ENCODE measurements around the gene KRT14. TPM values are rescaled to one million over a fixed set of nuclear protein-coding genes. Genes with fewer than 3 reads are reported as not detected.

Gene KRT14
- total and polyA plus RNA-seq, 2 donors (not counting 3 experiments of a cell fraction or from before 2014, with no cell fraction given), result 0.12 to 0.66 TPM

DNA sequence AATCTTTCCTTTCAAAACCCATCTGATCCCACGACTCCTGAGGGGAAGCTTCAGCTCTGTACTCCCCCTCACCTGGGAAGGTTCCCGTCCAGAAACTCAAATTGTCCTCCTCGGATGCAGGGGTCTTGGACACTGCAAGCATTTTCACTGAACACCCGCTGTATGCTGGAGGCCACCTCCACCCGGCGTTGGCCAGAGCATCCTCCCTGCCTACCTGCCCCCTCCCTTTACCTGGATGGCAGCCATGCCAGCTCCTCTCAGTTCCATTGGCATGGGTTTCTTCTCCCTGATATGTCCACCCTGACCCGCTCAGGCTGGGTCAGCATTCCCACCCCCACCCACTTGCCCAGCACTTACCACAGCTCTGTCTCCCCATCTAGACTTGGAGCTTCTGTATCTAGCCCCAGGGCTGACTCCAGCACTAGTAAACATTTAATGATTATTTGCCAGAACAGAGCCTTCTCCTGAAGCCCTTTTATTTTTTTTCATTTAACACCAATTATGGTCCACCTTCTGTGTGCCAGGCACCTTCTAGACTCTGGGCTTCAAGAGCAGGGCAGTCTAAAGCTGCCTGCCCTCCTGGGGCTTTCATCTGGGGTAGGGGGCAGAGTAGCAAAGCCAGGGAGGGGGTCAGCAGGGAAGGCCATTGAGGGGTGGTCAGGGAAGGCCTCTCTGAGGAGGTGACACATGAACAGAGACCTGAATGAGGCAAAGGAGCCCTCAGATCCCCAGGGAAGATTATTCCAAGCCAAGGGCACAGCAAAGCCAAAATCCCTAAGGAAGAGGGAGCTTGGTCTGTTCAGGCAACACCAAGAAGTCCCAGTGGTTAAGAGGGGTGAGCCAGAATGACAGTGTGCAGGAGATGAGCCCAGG lies 49.7 kb downstream of the KRT14 start:
- Histone ChIP-seq H3K27me3 (ENCODE audit: control insufficient read depth in 2 of 2, insufficient read depth in 2 of 2, low read length in 2 of 2) (no peaks in the 10 kb centered on the region), H2AFZ (ENCODE audit: low read depth, low read length) (no peak overlapping the region), H3K4me2 (ENCODE audit: insufficient read depth, low read length) (no peak overlapping the region), H3K36me3 (ENCODE audit: control insufficient read depth in 2 of 2, extremely low read depth in 1 of 2, insufficient read depth in 2 of 2, low read length in 2 of 2) (no peaks in the 10 kb centered on the region), H3K4me3 (replicated peaks in 1 of 3; ENCODE audit: insufficient read depth in 1 of 3, low read depth in 1 of 3, low read length in 3 of 3) (no peak overlapping the region), H3K9ac (replicated peaks; ENCODE audit: extremely low read depth, insufficient read depth, low read length) (no peak overlapping the region), H3K9me1 (replicated peaks; ENCODE audit: control insufficient read depth, extremely low read depth, insufficient read depth, low read length) (no peaks in the 10 kb centered on the region), H3K9me3 (replicated peaks; ENCODE audit: control insufficient read depth, insufficient read depth, low read length) (no peaks in the 10 kb centered on the region), H3K4me1 (ENCODE audit: control insufficient read depth, extremely low read depth, insufficient read depth, low read length) (no peaks in the 10 kb centered on the region), H3K27ac (ENCODE audit: insufficient read depth, low read depth, low read length) (no peak overlapping the region), H3K79me2 (ENCODE audit: control insufficient read depth, insufficient read depth, low read length) (no peaks in the 10 kb centered on the region), H4K20me1 (replicated peaks; ENCODE audit: control insufficient read depth, extremely low read depth, insufficient read depth, low read length) (no peaks in the 10 kb centered on the region)
- no TSS peak for BruUV-seq (replicated peaks)
- FAIRE-seq, result no peak
- ChIA-PET POLR2A (no interaction called here), CTCF (interaction anchor here (0.8 to 4.2 kb wide), 3 partner anchors 12 to 126 kb away, joined by 3 to 46 read pairs (median 6); no protein-coding TSS in a partner anchor)
- intact Hi-C loops (cut with micrococcal nuclease) (no loop called here), dilution Hi-C loops (cut with MboI; ENCODE audit: extremely low pct_ligation_motif_present, low sequenced_read_pairs) (no loop called here)
- DNase-seq (ENCODE audit: low read depth, low spot score), result no peak
- TF ChIP-seq POLR2A (IDR thresholded peaks at IDR 0.05; ENCODE audit: low read depth, low read length), result no peak
- TF ChIP-seq, protein P1, sequence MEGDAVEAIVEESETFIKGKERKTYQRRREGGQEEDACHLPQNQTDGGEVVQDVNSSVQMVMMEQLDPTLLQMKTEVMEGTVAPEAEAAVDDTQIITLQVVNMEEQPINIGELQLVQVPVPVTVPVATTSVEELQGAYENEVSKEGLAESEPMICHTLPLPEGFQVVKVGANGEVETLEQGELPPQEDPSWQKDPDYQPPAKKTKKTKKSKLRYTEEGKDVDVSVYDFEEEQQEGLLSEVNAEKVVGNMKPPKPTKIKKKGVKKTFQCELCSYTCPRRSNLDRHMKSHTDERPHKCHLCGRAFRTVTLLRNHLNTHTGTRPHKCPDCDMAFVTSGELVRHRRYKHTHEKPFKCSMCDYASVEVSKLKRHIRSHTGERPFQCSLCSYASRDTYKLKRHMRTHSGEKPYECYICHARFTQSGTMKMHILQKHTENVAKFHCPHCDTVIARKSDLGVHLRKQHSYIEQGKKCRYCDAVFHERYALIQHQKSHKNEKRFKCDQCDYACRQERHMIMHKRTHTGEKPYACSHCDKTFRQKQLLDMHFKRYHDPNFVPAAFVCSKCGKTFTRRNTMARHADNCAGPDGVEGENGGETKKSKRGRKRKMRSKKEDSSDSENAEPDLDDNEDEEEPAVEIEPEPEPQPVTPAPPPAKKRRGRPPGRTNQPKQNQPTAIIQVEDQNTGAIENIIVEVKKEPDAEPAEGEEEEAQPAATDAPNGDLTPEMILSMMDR (IDR thresholded peaks at IDR 0.05; ENCODE audit: extremely low read depth in 1 of 2, insufficient read depth in 1 of 2, low read depth in 1 of 2, low read length in 2 of 2), result no peak
- TF ChIP-seq JUN (IDR thresholded peaks at IDR 0.05; ENCODE audit: borderline replicate concordance, insufficient read depth, insufficient read length, low read depth), result no peak
- TF ChIP-seq EZH2 (IDR thresholded peaks at IDR 0.05; ENCODE audit: borderline replicate concordance, low read depth, low read length, severe bottlenecking), result no peak
- TF ChIP-seq, protein P2, sequence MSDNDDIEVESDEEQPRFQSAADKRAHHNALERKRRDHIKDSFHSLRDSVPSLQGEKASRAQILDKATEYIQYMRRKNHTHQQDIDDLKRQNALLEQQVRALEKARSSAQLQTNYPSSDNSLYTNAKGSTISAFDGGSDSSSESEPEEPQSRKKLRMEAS (IDR thresholded peaks at IDR 0.05; ENCODE audit: insufficient read depth, insufficient read length), result no peak
- TF ChIP-seq MYC (IDR thresholded peaks at IDR 0.05; ENCODE audit: low read depth, low read length), result no peak
- no peak for TF ChIP-seq FOS (IDR thresholded peaks at IDR 0.05; ENCODE audit: borderline replicate concordance, insufficient read depth, low read length)
- no peak for TF ChIP-seq POLR2AphosphoS5 (IDR thresholded peaks at IDR 0.05; ENCODE audit: insufficient read depth, low read depth, low read length)
- TF ChIP-seq GATA2 (IDR thresholded peaks at IDR 0.05; ENCODE audit: insufficient read depth, insufficient read length, low read depth, low read length), result no peak

Data from endothelial cell of umbilical vein (primary cell).